ENCODE data around the gene RELN.

Gene RELN

DNA sequence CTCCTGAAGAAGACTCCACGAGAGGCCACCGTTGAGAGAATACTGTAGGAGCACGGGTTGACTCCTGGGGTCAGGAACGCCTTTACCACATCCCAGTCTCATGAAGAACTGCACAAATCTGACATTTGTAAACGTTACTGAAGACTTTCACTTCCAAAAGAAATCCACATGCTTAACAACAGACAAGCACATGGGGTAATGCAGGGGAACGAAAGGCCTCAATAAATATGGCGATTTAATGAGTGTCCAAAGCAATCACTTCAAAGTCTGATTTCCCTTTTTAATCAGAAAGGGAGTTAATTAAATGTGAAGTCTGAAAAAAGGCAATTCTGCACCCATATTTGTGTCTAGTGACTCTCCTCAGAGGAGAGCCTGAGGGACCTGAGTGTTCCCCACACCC is 449.1 kb downstream of the RELN start:
- POLR2A ChIA-PET: no interaction called here
- CTCF ChIA-PET: no interaction called here
- no peak for DNase-seq (ENCODE audit: extremely low spot score)
- TF ChIP-seq ARNT (IDR thresholded peaks at IDR 0.05) (no peak), FOXA1 (IDR thresholded peaks at IDR 0.05) (no peak), ZNF384 (IDR thresholded peaks at IDR 0.05) (no peak), BHLHE40 (IDR thresholded peaks at IDR 0.05; ENCODE audit: borderline replicate concordance) (no peak), LEF1 (IDR thresholded peaks at IDR 0.05; ENCODE audit: borderline replicate concordance) (no peak)

DNA sequence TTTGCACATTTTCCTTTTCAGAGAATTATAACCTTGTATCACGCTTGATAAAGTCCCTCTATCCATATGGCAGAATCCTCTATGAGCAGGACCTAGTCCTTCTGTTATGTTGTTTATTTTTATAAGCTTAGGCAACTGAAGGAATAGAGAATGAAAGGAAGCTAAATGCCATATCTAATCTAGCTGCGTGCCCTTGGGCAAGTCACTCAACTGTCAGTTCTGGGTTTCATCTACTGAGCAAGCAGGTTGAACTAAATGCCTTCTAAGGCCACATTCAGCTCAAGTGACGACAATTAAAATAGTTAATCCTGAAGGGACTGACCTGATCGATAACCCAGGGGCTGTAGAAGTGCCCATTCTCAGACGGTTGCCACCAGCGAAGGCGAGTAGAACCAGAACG is 449.6 kb downstream of the RELN start:
- TF ChIP-seq LEF1 (IDR thresholded peaks at IDR 0.05; ENCODE audit: borderline replicate concordance) (no peak), FOXA1 (IDR thresholded peaks at IDR 0.05) (no peak), BHLHE40 (IDR thresholded peaks at IDR 0.05; ENCODE audit: borderline replicate concordance) (no peak), L3MBTL2 (conservative IDR thresholded peaks at IDR 0.05) (no peak), SP1 (IDR thresholded peaks at IDR 0.05) (no peak), TARDBP (IDR thresholded peaks at IDR 0.05) (no peak), CTBP1 (IDR thresholded peaks at IDR 0.05; ENCODE audit: borderline replicate concordance) (no peak), ZNF384 (IDR thresholded peaks at IDR 0.05) (no peak), NFRKB (IDR thresholded peaks at IDR 0.05) (no peak), HDGF (IDR thresholded peaks at IDR 0.05; ENCODE audit: borderline replicate concordance) (no peak), FOXM1 (IDR thresholded peaks at IDR 0.05; ENCODE audit: borderline replicate concordance) (no peak), ARNT (IDR thresholded peaks at IDR 0.05) (no peak), FOXK2 (IDR thresholded peaks at IDR 0.05) (no peak), SUZ12 (IDR thresholded peaks at IDR 0.05) (no peak)
- TF ChIP-seq, protein P1, sequence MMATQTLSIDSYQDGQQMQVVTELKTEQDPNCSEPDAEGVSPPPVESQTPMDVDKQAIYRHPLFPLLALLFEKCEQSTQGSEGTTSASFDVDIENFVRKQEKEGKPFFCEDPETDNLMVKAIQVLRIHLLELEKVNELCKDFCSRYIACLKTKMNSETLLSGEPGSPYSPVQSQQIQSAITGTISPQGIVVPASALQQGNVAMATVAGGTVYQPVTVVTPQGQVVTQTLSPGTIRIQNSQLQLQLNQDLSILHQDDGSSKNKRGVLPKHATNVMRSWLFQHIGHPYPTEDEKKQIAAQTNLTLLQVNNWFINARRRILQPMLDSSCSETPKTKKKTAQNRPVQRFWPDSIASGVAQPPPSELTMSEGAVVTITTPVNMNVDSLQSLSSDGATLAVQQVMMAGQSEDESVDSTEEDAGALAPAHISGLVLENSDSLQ (IDR thresholded peaks at IDR 0.05): no peak
- ChIA-PET POLR2A (no interaction called here), CTCF (no interaction called here)
- no peak for DNase-seq (ENCODE audit: extremely low spot score)

DNA sequence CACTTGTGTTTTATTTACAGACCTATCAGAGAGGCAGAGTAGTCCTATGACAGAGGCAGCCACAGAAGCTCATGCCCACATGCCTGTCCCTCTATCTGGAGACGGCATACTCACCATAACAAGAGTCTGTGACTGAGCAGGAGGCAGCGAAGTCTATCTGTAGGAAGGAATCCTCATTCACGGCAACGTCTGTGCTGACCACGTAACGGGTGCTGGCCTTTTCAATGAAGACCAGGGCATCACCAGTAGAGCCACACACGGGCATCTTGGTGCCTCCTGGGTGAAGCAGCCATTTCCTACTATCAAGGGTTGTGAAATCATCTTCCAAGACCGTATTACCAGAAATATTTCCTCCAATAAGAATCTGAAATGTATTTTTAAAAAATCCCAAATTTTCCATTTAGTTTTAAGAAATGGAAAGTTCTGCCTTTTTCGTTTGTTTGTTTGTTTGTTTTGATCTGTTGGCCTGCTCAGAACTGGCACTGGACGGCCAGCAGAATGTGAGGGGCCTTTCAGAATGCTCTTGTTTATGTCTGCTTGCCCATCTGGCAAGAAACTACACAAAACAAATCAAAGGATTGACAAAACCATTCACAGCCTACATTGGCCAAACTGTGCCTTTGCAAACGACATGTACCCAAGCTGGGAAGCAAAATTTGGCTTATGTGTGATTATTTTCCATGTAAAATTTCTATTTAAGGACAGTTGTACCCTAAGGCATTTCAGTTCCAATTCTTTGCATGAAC is 450.3 kb downstream of the RELN start:
- TF ChIP-seq ARNT (IDR thresholded peaks at IDR 0.05) (no peak), FOXA1 (IDR thresholded peaks at IDR 0.05) (no peak), SP1 (IDR thresholded peaks at IDR 0.05) (no peak), ELF4 (IDR thresholded peaks at IDR 0.05) (no peak), ZNF384 (IDR thresholded peaks at IDR 0.05) (no peak), FOXK2 (IDR thresholded peaks at IDR 0.05) (no peak), FOXM1 (IDR thresholded peaks at IDR 0.05; ENCODE audit: borderline replicate concordance) (no peak), HDGF (IDR thresholded peaks at IDR 0.05; ENCODE audit: borderline replicate concordance) (no peak), L3MBTL2 (conservative IDR thresholded peaks at IDR 0.05) (no peak), LEF1 (IDR thresholded peaks at IDR 0.05; ENCODE audit: borderline replicate concordance) (no peak), SUZ12 (IDR thresholded peaks at IDR 0.05) (no peak), NFRKB (IDR thresholded peaks at IDR 0.05) (no peak), CTBP1 (IDR thresholded peaks at IDR 0.05; ENCODE audit: borderline replicate concordance) (no peak), BHLHE40 (IDR thresholded peaks at IDR 0.05; ENCODE audit: borderline replicate concordance) (no peak), TARDBP (IDR thresholded peaks at IDR 0.05) (no peak)
- TF ChIP-seq, protein P1 (IDR thresholded peaks at IDR 0.05): no peak
- no peak for DNase-seq (ENCODE audit: extremely low spot score)
- POLR2A ChIA-PET: no interaction called here
- CTCF ChIA-PET: no interaction called here

DNA sequence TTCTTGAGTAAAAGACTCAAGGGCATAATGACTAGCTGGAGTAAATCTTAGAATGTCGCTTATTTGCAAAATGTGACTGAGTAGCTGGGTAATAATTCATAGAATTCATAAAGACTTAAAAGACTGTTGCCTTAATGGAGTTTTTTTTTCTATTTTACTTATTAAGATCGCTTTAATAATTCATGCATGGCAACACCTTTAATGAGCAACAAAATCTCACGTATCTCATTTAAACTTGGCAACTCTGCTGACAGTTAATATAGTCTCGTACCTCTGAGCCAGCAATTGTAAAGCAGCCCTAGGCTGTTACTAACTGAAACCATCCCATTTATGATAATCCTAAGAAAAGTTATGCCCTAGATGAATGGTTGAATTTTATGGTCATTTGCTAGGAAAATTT is 455.7 kb downstream of the RELN start:
- ChIA-PET CTCF (no interaction called here), POLR2A (no interaction called here)
- TF ChIP-seq, protein P1 (IDR thresholded peaks at IDR 0.05): no peak
- TF ChIP-seq ZNF384 (IDR thresholded peaks at IDR 0.05) (no peak), NFRKB (IDR thresholded peaks at IDR 0.05) (no peak), L3MBTL2 (conservative IDR thresholded peaks at IDR 0.05) (no peak), FOXM1 (IDR thresholded peaks at IDR 0.05; ENCODE audit: borderline replicate concordance) (no peak), HDGF (IDR thresholded peaks at IDR 0.05; ENCODE audit: borderline replicate concordance) (no peak), BHLHE40 (IDR thresholded peaks at IDR 0.05; ENCODE audit: borderline replicate concordance) (no peak), SP1 (IDR thresholded peaks at IDR 0.05) (no peak), FOXK2 (IDR thresholded peaks at IDR 0.05) (no peak), SUZ12 (IDR thresholded peaks at IDR 0.05) (no peak), LEF1 (IDR thresholded peaks at IDR 0.05; ENCODE audit: borderline replicate concordance) (no peak), CTBP1 (IDR thresholded peaks at IDR 0.05; ENCODE audit: borderline replicate concordance) (no peak), FOXA1 (IDR thresholded peaks at IDR 0.05) (no peak), TARDBP (IDR thresholded peaks at IDR 0.05) (no peak), ELF4 (IDR thresholded peaks at IDR 0.05) (no peak), ARNT (IDR thresholded peaks at IDR 0.05) (no peak)
- DNase-seq (ENCODE audit: extremely low spot score): no peak

DNA sequence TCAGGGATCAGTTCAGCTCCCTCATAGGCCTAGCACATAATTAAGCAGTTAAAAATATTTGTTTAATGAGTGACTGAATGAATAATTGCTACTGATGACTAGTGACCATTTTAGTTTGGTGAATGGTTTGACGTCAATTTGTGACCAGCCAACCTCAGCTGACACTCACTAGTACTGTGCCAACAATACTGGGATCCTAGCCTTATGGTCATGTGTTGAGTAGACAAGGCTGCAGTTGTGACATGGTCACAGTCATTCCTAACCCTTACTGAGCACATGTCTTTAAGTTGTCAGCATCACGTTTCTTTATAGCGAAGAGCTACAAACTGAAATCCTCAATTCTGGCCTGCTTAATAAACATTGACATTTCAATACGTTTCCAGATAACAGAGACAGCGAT is 456.5 kb downstream of the RELN start:
- ChIA-PET POLR2A (no interaction called here), CTCF (no interaction called here)
- TF ChIP-seq SUZ12 (IDR thresholded peaks at IDR 0.05): no peak
- TF ChIP-seq HDGF (IDR thresholded peaks at IDR 0.05; ENCODE audit: borderline replicate concordance): no peak
- no peak for TF ChIP-seq ZNF384 (IDR thresholded peaks at IDR 0.05)
- TF ChIP-seq FOXK2 (IDR thresholded peaks at IDR 0.05): no peak
- TF ChIP-seq ARNT (IDR thresholded peaks at IDR 0.05): no peak
- TF ChIP-seq CTBP1 (IDR thresholded peaks at IDR 0.05; ENCODE audit: borderline replicate concordance): no peak
- no peak for TF ChIP-seq L3MBTL2 (conservative IDR thresholded peaks at IDR 0.05)
- TF ChIP-seq SP1 (IDR thresholded peaks at IDR 0.05): no peak
- TF ChIP-seq TARDBP (IDR thresholded peaks at IDR 0.05): no peak
- TF ChIP-seq BHLHE40 (IDR thresholded peaks at IDR 0.05; ENCODE audit: borderline replicate concordance): no peak
- no peak for TF ChIP-seq FOXA1 (IDR thresholded peaks at IDR 0.05)
- TF ChIP-seq, protein P1 (IDR thresholded peaks at IDR 0.05): no peak
- no peak for TF ChIP-seq FOXM1 (IDR thresholded peaks at IDR 0.05; ENCODE audit: borderline replicate concordance)
- no peak for TF ChIP-seq LEF1 (IDR thresholded peaks at IDR 0.05; ENCODE audit: borderline replicate concordance)
- no peak for TF ChIP-seq ELF4 (IDR thresholded peaks at IDR 0.05)
- no peak for TF ChIP-seq NFRKB (IDR thresholded peaks at IDR 0.05)
- DNase-seq (ENCODE audit: extremely low spot score): no peak

Data from HEK293T (cell line).